Thyroid gland (tissue), 4 donors: Measurements from ENCODE around the gene HCK.

ENCODE experiments used
- CTCF ChIP-seq, 6 experiments: fragments of 200-600 bp in 3 of 6; fragments of 450-650 bp in 3 of 6; sonication (generic) in 3 of 6; IDR thresholded peaks; one replicate each; pipeline ENCODE4 v1.5.1; 2016 to 2019; ENCODE audit warnings: antibody characterized with exemption in 6 of 6, mild to moderate bottlenecking in 2 of 6, inconsistent platforms in 1 of 6, moderate library complexity in 1 of 6
- POLR2A ChIP-seq, 2 donors: fragments of 450-650 bp; IDR thresholded peaks; one replicate each; pipeline ENCODE4 v1.6.1; 2017; ENCODE audit warnings: antibody characterized with exemption in 2 of 2, mild to moderate bottlenecking in 2 of 2, moderate library complexity in 1 of 2

DNA sequence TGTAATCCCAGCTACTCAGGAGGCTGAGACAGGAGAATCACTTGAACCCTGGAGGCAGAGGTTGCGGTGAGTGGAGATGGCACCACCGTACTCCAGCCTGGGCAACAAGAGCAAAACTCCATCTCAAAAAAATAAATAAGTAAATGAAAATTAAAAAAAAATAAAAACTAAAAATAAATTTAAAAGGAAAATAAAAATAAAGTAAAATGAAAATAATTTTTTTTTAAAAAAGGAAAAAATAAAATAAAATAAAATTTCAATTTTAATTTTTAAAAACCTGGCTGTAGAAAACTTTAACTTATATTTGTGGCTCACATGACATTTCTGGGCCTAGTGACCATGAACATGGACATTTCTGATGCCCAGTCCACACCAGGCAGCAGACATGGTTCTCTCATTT is 16.1 kb downstream of the HCK start:
- TF ChIP-seq CTCF (IDR thresholded peaks at IDR 0.05), result no peak
- no peak for TF ChIP-seq POLR2A (IDR thresholded peaks at IDR 0.05)
